Mesendoderm (in vitro differentiated cells): Measurements from ENCODE around the gene NCLN.
A peak's percentile ranks its signal among the peaks of the same experiment; 100 is the strongest.

Source experiments
- DNase-seq: peaks from one replicate; pipeline ENCODE4 v3.0.0; 2013
- H2AK5ac ChIP-seq: 2 replicates; pipeline ENCODE4 v1.6.1; 2013; ENCODE audit warnings: low read length, inconsistent platforms
- H2BK120ac ChIP-seq: 2 replicates; pipeline ENCODE4 v1.6.1; 2013; ENCODE audit warnings: low read depth, mild to moderate bottlenecking, low read length, moderate library complexity, mixed read lengths
- H2BK15ac ChIP-seq: replicated peaks from 2 replicates; pipeline ENCODE4 v1.6.1; 2013; ENCODE audit warnings: low read depth, mild to moderate bottlenecking, moderate library complexity
- H2BK5ac ChIP-seq: 2 replicates; pipeline ENCODE4 v1.6.1; 2013; ENCODE audit warnings: low read length, inconsistent platforms
- H3K18ac ChIP-seq: 2 replicates; pipeline ENCODE4 v1.6.1; 2013; ENCODE audit warnings: mild to moderate bottlenecking, low read length, mixed read lengths
- H3K23ac ChIP-seq: one replicate; pipeline ENCODE4 v1.6.1; 2013; ENCODE audit warnings: low read length
- H3K27ac ChIP-seq: 2 replicates; pipeline ENCODE4 v1.5.1; 2013; ENCODE audit warnings: low read depth, mild to moderate bottlenecking, inconsistent platforms, low read length, moderate library complexity
- H3K27me3 ChIP-seq: 2 replicates; pipeline ENCODE4 v1.6.1; 2013; ENCODE audit warnings: low read length, control low read depth, mild to moderate bottlenecking, inconsistent platforms; ENCODE audit not compliant: insufficient read depth, poor library complexity
- H3K36me3 ChIP-seq: 2 replicates; pipeline ENCODE4 v1.6.1; 2013; ENCODE audit warnings: low read length, inconsistent platforms; ENCODE audit not compliant: control insufficient read depth, insufficient read depth
- H3K4ac ChIP-seq: one replicate; pipeline ENCODE4 v1.6.1; 2013; ENCODE audit warnings: low read depth, mild to moderate bottlenecking, low read length, moderate library complexity
- H3K4me1 ChIP-seq: 2 replicates; pipeline ENCODE4 v1.6.1; 2013; ENCODE audit warnings: low read depth, low read length, inconsistent platforms; ENCODE audit not compliant: control insufficient read depth
- H3K4me2 ChIP-seq: 2 replicates; pipeline ENCODE4 v1.6.1; 2013; ENCODE audit warnings: low read length
- H3K4me3 ChIP-seq: 2 replicates; pipeline ENCODE4 v1.5.1; 2013; ENCODE audit warnings: mild to moderate bottlenecking, low read length
- H3K56ac ChIP-seq: one replicate; pipeline ENCODE4 v1.6.1; 2013; ENCODE audit warnings: low read length
- H3K79me1 ChIP-seq: 2 replicates; pipeline ENCODE4 v1.6.1; 2013; ENCODE audit warnings: low read length, inconsistent platforms
- H3K79me2 ChIP-seq: 2 replicates; pipeline ENCODE4 v1.6.1; 2013; ENCODE audit warnings: mild to moderate bottlenecking, low read length; ENCODE audit not compliant: control insufficient read depth, insufficient read depth
- H3K9ac ChIP-seq: 2 replicates; pipeline ENCODE4 v1.6.1; 2013; ENCODE audit warnings: low read length, inconsistent platforms
- H4K5ac ChIP-seq: one replicate; pipeline ENCODE4 v1.6.1; 2013; ENCODE audit warnings: low read length
- H4K8ac ChIP-seq: one replicate; pipeline ENCODE4 v1.6.1; 2013; ENCODE audit warnings: low read depth, mild to moderate bottlenecking, control low read depth, low read length, moderate library complexity
- WGBS: extraction: QIAGEN DNeasy Blood & Tissue Kit; methylation state at CpG from one replicate; pipeline ENCODE4 v1.1.7; 2013; ENCODE audit warnings: low lambda C conversion rate, missing lambda C conversion rate; ENCODE audit not compliant: insufficient coverage; ENCODE audit errors: extremely low coverage; 5-methylcytosine and 5-hydroxymethylcytosine counted together

Gene NCLN

GRCh38 chr19:3248728-3249326 is 63.1 kb downstream of the NCLN start:
- no peak for DNase-seq
- no peaks in the 10 kb centered on the region for H3K4me1 ChIP-seq
- H2BK120ac ChIP-seq = no peak overlapping the region
- no peak overlapping the region for H4K8ac ChIP-seq
- H3K56ac ChIP-seq = no peak overlapping the region
- H3K4me2 ChIP-seq = no peak overlapping the region
- H3K79me2 ChIP-seq = no peaks in the 10 kb centered on the region
- no peak overlapping the region for H2BK15ac ChIP-seq
- H3K18ac ChIP-seq = no peak overlapping the region
- H3K36me3 ChIP-seq = no peaks in the 10 kb centered on the region
- H3K4me3 ChIP-seq = no peak overlapping the region
- no CpG with 5 or more reads among the region's 14 CpGs for WGBS
- H3K27ac ChIP-seq = no peak overlapping the region
- H3K4ac ChIP-seq = no peak overlapping the region
- no peaks in the 10 kb centered on the region for H3K27me3 ChIP-seq
- H3K79me1 ChIP-seq = no peaks in the 10 kb centered on the region
- H3K23ac ChIP-seq = no peak overlapping the region
- no peak overlapping the region for H3K9ac ChIP-seq
- no peak overlapping the region for H2AK5ac ChIP-seq
- no peak overlapping the region for H4K5ac ChIP-seq
- no peak overlapping the region for H2BK5ac ChIP-seq

DNA sequence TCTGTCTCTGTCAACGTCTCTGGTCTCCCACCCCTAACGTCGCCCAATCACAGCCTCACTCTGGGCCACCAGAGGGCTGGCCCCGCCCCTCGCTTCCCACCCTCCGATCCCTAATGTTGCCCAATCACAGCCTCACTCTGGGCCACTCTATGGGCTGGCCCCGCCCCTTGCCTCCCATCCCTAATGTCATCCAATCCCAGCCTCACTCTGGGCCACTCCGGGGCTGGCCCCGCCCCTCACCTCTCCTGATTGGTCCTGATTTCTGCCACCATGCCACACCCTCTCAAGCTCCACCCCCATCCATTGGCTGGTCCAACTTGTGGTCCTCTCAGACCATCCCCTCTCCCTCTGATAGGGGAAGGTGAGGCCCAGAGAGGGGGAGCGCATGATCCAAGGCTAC is 63.7 kb downstream of the NCLN start:
- Histone ChIP-seq H2AK5ac (no peak overlapping the region), H3K27ac (no peak overlapping the region), H3K4me1 (no peaks in the 10 kb centered on the region), H3K18ac (no peak overlapping the region), H3K23ac (no peak overlapping the region), H3K36me3 (no peaks in the 10 kb centered on the region), H2BK15ac (no peak overlapping the region), H3K9ac (no peak overlapping the region), H3K79me2 (no peaks in the 10 kb centered on the region), H4K5ac (no peak overlapping the region), H3K27me3 (no peaks in the 10 kb centered on the region), H2BK120ac (no peak overlapping the region), H4K8ac (no peak overlapping the region), H2BK5ac (no peak overlapping the region), H3K56ac (no peak overlapping the region), H3K4me2 (no peak overlapping the region), H3K79me1 (no peaks in the 10 kb centered on the region), H3K4ac (no peak overlapping the region), H3K4me3 (no peak overlapping the region)
- peak; percentile 30 for DNase-seq
- WGBS = no CpG with 5 or more reads among the region's 10 CpGs

GRCh38 chr19:3250675-3251074 is 64.9 kb downstream of the NCLN start:
- H2AK5ac ChIP-seq = no peak overlapping the region
- H3K9ac ChIP-seq = no peak overlapping the region
- peak; percentile 15 for DNase-seq
- H3K4me1 ChIP-seq = no peaks in the 10 kb centered on the region
- H2BK120ac ChIP-seq = no peak overlapping the region
- H3K79me1 ChIP-seq = no peaks in the 10 kb centered on the region
- no peaks in the 10 kb centered on the region for H3K27me3 ChIP-seq
- H3K4me2 ChIP-seq = no peak overlapping the region
- no peak overlapping the region for H3K23ac ChIP-seq
- no peak overlapping the region for H3K18ac ChIP-seq
- H4K8ac ChIP-seq = no peak overlapping the region
- H4K5ac ChIP-seq = no peak overlapping the region
- no peak overlapping the region for H3K4ac ChIP-seq
- WGBS = no CpG with 5 or more reads among the region's 7 CpGs
- no peak overlapping the region for H3K56ac ChIP-seq
- no peaks in the 10 kb centered on the region for H3K79me2 ChIP-seq
- H2BK5ac ChIP-seq = no peak overlapping the region
- no peak overlapping the region for H2BK15ac ChIP-seq
- no peak overlapping the region for H3K27ac ChIP-seq
- H3K36me3 ChIP-seq = no peaks in the 10 kb centered on the region
- no peak overlapping the region for H3K4me3 ChIP-seq

DNA sequence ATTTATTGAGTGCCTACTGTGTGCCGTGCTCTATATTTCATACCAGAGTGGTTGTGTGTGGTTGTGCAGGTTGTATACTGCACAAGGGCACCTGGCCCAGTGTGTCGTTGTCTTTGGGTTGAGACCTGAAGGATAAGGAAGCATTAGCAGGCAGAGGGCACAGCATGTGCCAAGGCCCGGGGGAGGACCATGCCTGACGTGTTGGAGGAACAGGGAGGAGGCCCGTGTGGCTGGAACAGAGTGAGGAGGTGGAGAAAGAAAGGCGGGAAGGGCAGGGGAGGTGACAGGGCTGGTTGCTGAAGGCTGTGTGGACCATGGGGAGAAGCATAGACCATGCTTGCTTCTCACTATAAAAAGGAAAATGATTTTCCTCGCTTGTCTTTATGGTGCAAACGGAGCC is 65.5 kb downstream of the NCLN start:
- H2BK15ac ChIP-seq = no peak overlapping the region
- no peaks in the 10 kb centered on the region for H3K79me2 ChIP-seq
- no peak overlapping the region for H2BK5ac ChIP-seq
- H2AK5ac ChIP-seq = no peak overlapping the region
- H3K18ac ChIP-seq = no peak overlapping the region
- no peak overlapping the region for H2BK120ac ChIP-seq
- no peaks in the 10 kb centered on the region for H3K4me1 ChIP-seq
- H3K27ac ChIP-seq = no peak overlapping the region
- no peak overlapping the region for H4K8ac ChIP-seq
- no peaks in the 10 kb centered on the region for H3K36me3 ChIP-seq
- no peak overlapping the region for H3K4ac ChIP-seq
- no peak overlapping the region for H3K9ac ChIP-seq
- no peak overlapping the region for H4K5ac ChIP-seq
- WGBS = no CpG with 5 or more reads among the region's 8 CpGs
- H3K4me2 ChIP-seq = no peak overlapping the region
- no peak overlapping the region for H3K56ac ChIP-seq
- DNase-seq = no peak
- H3K27me3 ChIP-seq = no peaks in the 10 kb centered on the region
- H3K4me3 ChIP-seq = no peak overlapping the region
- H3K23ac ChIP-seq = no peak overlapping the region
- no peaks in the 10 kb centered on the region for H3K79me1 ChIP-seq

DNA sequence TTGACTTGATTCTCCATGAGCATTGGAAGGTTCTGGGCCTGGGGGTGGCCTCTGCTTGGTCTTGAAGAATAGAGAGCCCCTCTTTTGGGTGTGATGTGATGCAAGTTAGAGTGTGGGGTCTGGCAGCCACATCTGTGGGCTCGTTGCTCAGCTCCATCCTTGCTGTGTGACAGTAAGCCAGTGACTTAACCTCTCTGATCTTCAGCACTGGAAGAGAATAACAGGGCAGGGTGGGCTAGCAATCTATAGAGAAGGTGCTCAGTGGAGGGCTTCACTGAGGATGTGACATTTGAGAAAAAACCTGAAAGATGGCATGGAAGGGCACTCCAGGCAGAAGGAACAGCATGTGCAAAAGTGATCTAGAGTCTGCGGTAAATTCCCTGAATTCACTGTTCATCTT is 66.9 kb downstream of the NCLN start:
- no peak overlapping the region for H3K23ac ChIP-seq
- no peak overlapping the region for H2BK15ac ChIP-seq
- no peaks in the 10 kb centered on the region for H3K79me1 ChIP-seq
- H3K4me2 ChIP-seq = no peak overlapping the region
- no peaks in the 10 kb centered on the region for H3K4me1 ChIP-seq
- no peaks in the 10 kb centered on the region for H3K79me2 ChIP-seq
- WGBS = no CpG with 5 or more reads among the region's 2 CpGs
- no peak overlapping the region for H3K18ac ChIP-seq
- H3K27ac ChIP-seq = no peak overlapping the region
- no peaks in the 10 kb centered on the region for H3K27me3 ChIP-seq
- DNase-seq = no peak
- no peak overlapping the region for H3K9ac ChIP-seq
- H3K56ac ChIP-seq = no peak overlapping the region
- no peak overlapping the region for H4K5ac ChIP-seq
- H3K36me3 ChIP-seq = no peaks in the 10 kb centered on the region
- no peak overlapping the region for H4K8ac ChIP-seq
- no peak overlapping the region for H2BK120ac ChIP-seq
- H3K4ac ChIP-seq = no peak overlapping the region
- H3K4me3 ChIP-seq = no peak overlapping the region
- no peak overlapping the region for H2BK5ac ChIP-seq
- H2AK5ac ChIP-seq = no peak overlapping the region

DNA sequence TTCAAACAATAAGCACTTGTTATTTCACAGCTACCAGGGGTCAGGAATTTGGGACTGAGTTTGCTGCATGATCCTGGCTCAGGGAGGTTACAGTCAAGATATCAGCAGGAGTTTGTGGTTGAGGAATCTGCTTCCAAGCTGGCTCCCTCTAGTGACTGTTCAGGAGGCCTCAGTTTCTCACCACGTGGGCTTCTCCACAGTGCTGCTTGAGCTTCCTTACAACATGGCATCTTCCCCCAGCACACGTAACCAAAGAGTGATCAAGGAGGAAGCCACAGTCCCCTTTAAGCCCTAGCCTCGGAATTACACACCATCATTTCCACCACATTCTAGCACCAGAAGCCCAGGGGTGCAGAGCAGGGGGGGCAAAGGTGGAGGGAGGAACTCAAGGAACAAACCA is 67.5 kb downstream of the NCLN start:
- H3K4me3 ChIP-seq = no peak overlapping the region
- no peak overlapping the region for H4K5ac ChIP-seq
- no peak overlapping the region for H3K18ac ChIP-seq
- H3K9ac ChIP-seq = no peak overlapping the region
- no peak overlapping the region for H2BK5ac ChIP-seq
- H3K23ac ChIP-seq = no peak overlapping the region
- no peaks in the 10 kb centered on the region for H3K79me1 ChIP-seq
- H2BK120ac ChIP-seq = no peak overlapping the region
- peak; percentile 45 for DNase-seq
- no peaks in the 10 kb centered on the region for H3K36me3 ChIP-seq
- no peaks in the 10 kb centered on the region for H3K79me2 ChIP-seq
- no peaks in the 10 kb centered on the region for H3K27me3 ChIP-seq
- no peak overlapping the region for H3K56ac ChIP-seq
- H2AK5ac ChIP-seq = no peak overlapping the region
- H3K4ac ChIP-seq = no peak overlapping the region
- no peaks in the 10 kb centered on the region for H3K4me1 ChIP-seq
- no peak overlapping the region for H3K4me2 ChIP-seq
- no CpG with 5 or more reads among the region's 3 CpGs for WGBS
- H4K8ac ChIP-seq = no peak overlapping the region
- H3K27ac ChIP-seq = no peak overlapping the region
- no peak overlapping the region for H2BK15ac ChIP-seq
